Endothelial cell of umbilical vein (primary cell): ENCODE results near the gene MORN5. TPM values are rescaled to one million over a fixed set of nuclear protein-coding genes. Genes with fewer than 3 reads are reported as not detected.

Experiments
- BruUV-seq: library from RNA; stranded (reverse); fragments of 400-500 nt; replicated peaks from 2 replicates; lab custom pipeline; 2021; lab: Mats Ljungman, UMichigan
- CTCF ChIA-PET: fragments of 300-600, 350-600 bp; sonication (Branson Sonifier 250); formaldehyde crosslinking; loops from one replicate; lab custom pipeline; 2021; ENCODE audit warnings: antibody characterized with exemption, inconsistent platforms; lab: Charles Lee
- POLR2A ChIA-PET: fragments of 300-600, 350-600 bp; sonication (Branson Sonifier 250); formaldehyde crosslinking; loops from one replicate; lab custom pipeline; 2021; ENCODE audit warnings: antibody characterized with exemption, inconsistent platforms; lab: Charles Lee
- DNase-seq: peaks from one replicate; pipeline ENCODE4 v3.0.0-alpha.2; 2011; ENCODE audit warnings: low read depth, low spot score
- FAIRE-seq: peaks from 2 replicates; lab custom pipeline; 2011; peaks lifted over from hg19 to GRCh38; lab: Jason Lieb, UNC
- H2AFZ ChIP-seq: 2 replicates; pipeline ENCODE4 v1.6.0; 2012; ENCODE audit warnings: low read depth, low read length, control low read depth, inconsistent platforms
- H3K27ac ChIP-seq: 2 replicates; pipeline ENCODE4 v1.5.1; 2011; ENCODE audit warnings: low read depth, mild to moderate bottlenecking, control low read depth, low read length, moderate library complexity; ENCODE audit not compliant: insufficient read depth
- H3K27me3 ChIP-seq, 2 experiments: 2 replicates each; pipeline versions ENCODE4 v1.6.0 to v1.6.1; 2011; ENCODE audit warnings: low read length in 2 of 2, mixed read lengths in 1 of 2; ENCODE audit not compliant: control insufficient read depth in 2 of 2, insufficient read depth in 2 of 2
- H3K36me3 ChIP-seq, 2 experiments: 2 replicates in 1 of 2; 3 replicates in 1 of 2; pipeline ENCODE4 v1.5.1; 2011; ENCODE audit warnings: low read length in 2 of 2, mild to moderate bottlenecking in 1 of 2, moderate library complexity in 1 of 2; ENCODE audit not compliant: control insufficient read depth in 2 of 2, insufficient read depth in 2 of 2; ENCODE audit errors: extremely low read depth in 1 of 2
- H3K4me1 ChIP-seq: 3 replicates; pipeline ENCODE4 v1.5.1; 2011; ENCODE audit warnings: mild to moderate bottlenecking, low read length; ENCODE audit not compliant: control insufficient read depth, insufficient read depth; ENCODE audit errors: extremely low read depth
- H3K4me2 ChIP-seq: 2 replicates; pipeline ENCODE4 v1.6.1; 2011; ENCODE audit warnings: low read length, control low read depth, mixed read lengths; ENCODE audit not compliant: insufficient read depth
- H3K4me3 ChIP-seq, 3 experiments: fragments of 200-600 bp in 1 of 3; sonication (generic), shearing (Covaris generic) in 1 of 3; replicated peaks in 1 of 3; 2 replicates each; pipeline ENCODE4 v1.5.1; 2011 to 2016; ENCODE audit warnings: control low read depth in 3 of 3, low read length in 3 of 3, mild to moderate bottlenecking in 2 of 3, inconsistent platforms in 1 of 3, low read depth in 1 of 3, moderate library complexity in 1 of 3; ENCODE audit not compliant: insufficient read depth in 1 of 3
- H3K79me2 ChIP-seq: 2 replicates; pipeline ENCODE4 v1.6.0; 2012; ENCODE audit warnings: low read length, inconsistent platforms; ENCODE audit not compliant: control insufficient read depth, insufficient read depth
- H3K9ac ChIP-seq: replicated peaks from 2 replicates; pipeline ENCODE3; 2011; ENCODE audit warnings: low read length, control low read depth; ENCODE audit not compliant: insufficient read depth; ENCODE audit errors: extremely low read depth
- H3K9me1 ChIP-seq: replicated peaks from 3 replicates; pipeline ENCODE4 v1.6.0; 2011; ENCODE audit warnings: mild to moderate bottlenecking, low read length; ENCODE audit not compliant: control insufficient read depth, insufficient read depth; ENCODE audit errors: extremely low read depth
- H3K9me3 ChIP-seq: replicated peaks from 2 replicates; pipeline ENCODE4 v1.5.1; 2012; ENCODE audit warnings: low read length, inconsistent platforms; ENCODE audit not compliant: control insufficient read depth, insufficient read depth
- H4K20me1 ChIP-seq: replicated peaks from 2 replicates; pipeline ENCODE3; 2011; ENCODE audit warnings: mild to moderate bottlenecking, low read length; ENCODE audit not compliant: control insufficient read depth, insufficient read depth; ENCODE audit errors: extremely low read depth
- FOS ChIP-seq: IDR thresholded peaks from 2 replicates; pipeline ENCODE4 v1.6.1; 2011; ENCODE audit warnings: mild to moderate bottlenecking, low read length, moderate library complexity, borderline replicate concordance; ENCODE audit not compliant: insufficient read depth
- JUN ChIP-seq: IDR thresholded peaks from 2 replicates; pipeline ENCODE4 v1.6.1; 2011; ENCODE audit warnings: borderline replicate concordance, low read depth; ENCODE audit not compliant: insufficient read length, insufficient read depth
- MYC ChIP-seq: IDR thresholded peaks from one replicate; pipeline ENCODE4 v1.6.1; 2011; ENCODE audit warnings: mild to moderate bottlenecking, low read depth, low read length
- POLR2AphosphoS5 ChIP-seq: IDR thresholded peaks from 2 replicates; pipeline ENCODE4 v1.6.1; 2012; ENCODE audit warnings: low read depth, mild to moderate bottlenecking, control low read depth, low read length, moderate library complexity; ENCODE audit not compliant: insufficient read depth
- dilution Hi-C: fragments of 300-500 bp; cut with MboI; formaldehyde crosslinking; loops from one replicate; pipeline ENCODE4 v1.15.0; 2019; ENCODE audit warnings: low sequenced_read_pairs; ENCODE audit not compliant: extremely low pct_ligation_motif_present
- intact Hi-C: fragments of 100-400 bp; cut with micrococcal nuclease; formaldehyde crosslinking; loops from one replicate; pipeline ENCODE4 v1.10.0; 2022
- polyA plus RNA-seq, 4 experiments: library from polyadenylated mRNA; depleted of rRNA in 3 of 4; stranded (reverse) in 3 of 4; unstranded in 1 of 4; fragments of >200 nt; gene quantifications; 2 replicates each; pipeline versions ENCODE4 v1.2.1 to v1.2.3, GENCODE V29; 2011 to 2012; ENCODE audit warnings: missing spikeins in 1 of 4
- total RNA-seq: library from RNA; stranded (reverse); gene quantifications from 2 replicates; pipeline ENCODE4 v1.2.3, GENCODE V29; 2021
- TF ChIP-seq, protein P1 (sequence below): IDR thresholded peaks from 2 replicates; pipeline ENCODE4 v1.6.1; 2011; ENCODE audit not compliant: insufficient read depth, insufficient read length

MORN5 gene
- total and polyA plus RNA-seq, 2 donors (not counting 3 experiments of a cell fraction or from before 2014, with no cell fraction given), result not detected

- CTCF ChIA-PET, result interaction anchor here (0.9 kb wide), 1 partner anchor 11 kb away, joined by 3 read pairs; no protein-coding TSS in a partner anchor
- BruUV-seq, result no TSS peak
- Histone ChIP-seq H3K4me3 (no peak overlapping the region), H3K27me3 (peaks cover 12 to 31% of the 10 kb centered on the region in 2 experiments), H3K9me3 (no peaks in the 10 kb centered on the region), H3K9ac (no peak overlapping the region), H3K36me3 (no peaks in the 10 kb centered on the region), H3K9me1 (no peaks in the 10 kb centered on the region), H2AFZ (no peak overlapping the region), H3K4me2 (no peak overlapping the region), H3K27ac (no peak overlapping the region), H3K79me2 (no peaks in the 10 kb centered on the region), H3K4me1 (no peaks in the 10 kb centered on the region), H4K20me1 (no peaks in the 10 kb centered on the region)
- intact Hi-C loops, result no loop called here
- no peak for DNase-seq
- POLR2A ChIA-PET, result no interaction called here
- dilution Hi-C loops, result no loop called here
- TF ChIP-seq MYC (no peak), FOS (no peak), JUN (no peak), POLR2AphosphoS5 (no peak)
- TF ChIP-seq, protein P1, sequence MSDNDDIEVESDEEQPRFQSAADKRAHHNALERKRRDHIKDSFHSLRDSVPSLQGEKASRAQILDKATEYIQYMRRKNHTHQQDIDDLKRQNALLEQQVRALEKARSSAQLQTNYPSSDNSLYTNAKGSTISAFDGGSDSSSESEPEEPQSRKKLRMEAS, result no peak
- no peak for FAIRE-seq
Observed at GRCh38 chr9:122179054-122179689, 19.5 kb downstream of the MORN5 start.

DNA sequence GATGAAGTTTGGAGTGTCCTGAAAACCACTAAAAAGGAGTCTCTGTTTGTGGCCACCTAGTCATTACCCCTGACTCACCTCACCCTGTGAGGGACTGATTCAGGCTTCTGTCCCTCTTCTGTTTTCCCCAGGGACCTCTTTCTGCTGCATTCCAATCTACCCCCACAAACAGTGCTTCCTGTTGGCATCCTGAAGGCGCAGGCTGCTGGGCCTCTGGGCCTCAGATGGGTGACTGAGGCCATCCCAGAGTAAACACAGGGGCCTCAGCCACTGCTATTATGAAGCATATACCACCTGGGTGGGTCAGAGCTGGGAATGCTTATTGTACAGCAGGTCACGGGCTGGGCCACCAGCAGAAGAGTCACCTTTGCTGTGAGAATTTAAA lies 20.0 kb downstream of the MORN5 start:
- Histone ChIP-seq H3K4me3 (no peak overlapping the region), H2AFZ (no peak overlapping the region), H3K9me3 (no peaks in the 10 kb centered on the region), H3K27me3 (peaks cover 12 to 30% of the 10 kb centered on the region in 2 experiments), H3K9ac (no peak overlapping the region), H4K20me1 (no peaks in the 10 kb centered on the region), H3K4me1 (no peaks in the 10 kb centered on the region), H3K36me3 (no peaks in the 10 kb centered on the region), H3K79me2 (no peaks in the 10 kb centered on the region), H3K4me2 (no peak overlapping the region), H3K27ac (no peak overlapping the region), H3K9me1 (no peaks in the 10 kb centered on the region)
- TF ChIP-seq JUN (no peak), MYC (no peak)
- dilution Hi-C loops (no loop called here), intact Hi-C loops (no loop called here)
- BruUV-seq, result no TSS peak
- DNase-seq (no peak), FAIRE-seq (no peak)
- ChIA-PET POLR2A (no interaction called here), CTCF (interaction anchor here (0.9 kb wide), 1 partner anchor 11 kb away, joined by 3 read pairs; no protein-coding TSS in a partner anchor)
